HEK293 (cell line): ENCODE data around the gene PLEKHG7.

Experiments
- CTCF ChIA-PET: fragments of 350-600 bp; formaldehyde crosslinking; extraction: SDS; loops from one replicate; lab custom pipeline; 2021; ENCODE audit warnings: antibody characterized with exemption; lab: Yijun Ruan, JAX
- POLR2A ChIA-PET: fragments of 300-600 bp; formaldehyde crosslinking; extraction: SDS; loops from one replicate; lab custom pipeline; 2020; ENCODE audit warnings: antibody characterized with exemption, inconsistent platforms; lab: Yijun Ruan, JAX
- H3K27ac ChIP-seq: fragments of 200-500 bp; sonication (Bioruptor generic); 2 replicates; pipeline ENCODE4 v1.5.1; 2014; ENCODE audit warnings: low read depth, low read length, control low read depth, inconsistent platforms; ENCODE audit errors: extremely low read depth
- H3K36me3 ChIP-seq, 2 experiments: fragments of 200-500 bp in 1 of 2; sonication (Bioruptor generic) in 1 of 2; 1 replicate in 1 of 2; 2 replicates in 1 of 2; pipeline ENCODE4 v1.5.1; 2014 to 2017; ENCODE audit warnings: inconsistent platforms in 2 of 2, low read length in 2 of 2; ENCODE audit not compliant: control insufficient read depth in 2 of 2, insufficient read depth in 1 of 2
- H3K4me1 ChIP-seq: fragments of 200-500 bp; sonication (Bioruptor generic); 2 replicates; pipeline ENCODE4 v1.5.1; 2014; ENCODE audit warnings: mild to moderate bottlenecking, low read length, inconsistent platforms; ENCODE audit not compliant: control insufficient read depth, insufficient read depth
- H3K4me3 ChIP-seq: 2 replicates; pipeline ENCODE4 v1.5.1; 2011; ENCODE audit warnings: low read depth, mild to moderate bottlenecking, control low read depth, low read length, moderate library complexity
- H3K9me3 ChIP-seq: fragments of 200-500 bp; sonication (Bioruptor generic); 2 replicates; pipeline ENCODE4 v1.5.1; 2014; ENCODE audit warnings: low read depth, low read length, inconsistent platforms; ENCODE audit not compliant: control insufficient read depth, insufficient read depth
- GLIS2 ChIP-seq: fragments of 450-650 bp; formaldehyde crosslinking; IDR thresholded peaks from 2 replicates; pipeline ENCODE4 v1.5.1; 2016; ENCODE audit warnings: missing biosample characterization, missing genetic modification characterization
- HOXD13 ChIP-seq: sonication (generic); formaldehyde crosslinking; IDR thresholded peaks from 2 replicates; pipeline ENCODE4 v1.8.0; 2022; ENCODE audit warnings: missing genetic modification reagents, borderline replicate concordance
- PRDM2 ChIP-seq: fragments of 450-650 bp; formaldehyde crosslinking; IDR thresholded peaks from 2 replicates; pipeline ENCODE4 v1.5.1; 2016; ENCODE audit warnings: missing biosample characterization, missing genetic modification characterization, borderline replicate concordance
- REPIN1 ChIP-seq: fragments of 450-650 bp; formaldehyde crosslinking; IDR thresholded peaks from 2 replicates; pipeline ENCODE4 v1.5.1; 2017; ENCODE audit warnings: missing biosample characterization, missing genetic modification characterization, low read depth
- SP7 ChIP-seq: fragments of 450-650 bp; formaldehyde crosslinking; IDR thresholded peaks from 2 replicates; pipeline ENCODE4 v1.5.1; 2016; ENCODE audit warnings: missing biosample characterization, missing genetic modification characterization
- ZBTB6 ChIP-seq: fragments of 450-650 bp; formaldehyde crosslinking; IDR thresholded peaks from 2 replicates; pipeline ENCODE4 v1.5.1; 2017; ENCODE audit warnings: missing biosample characterization, missing genetic modification characterization
- ZNF19 ChIP-seq: fragments of 450-650 bp; formaldehyde crosslinking; IDR thresholded peaks from 2 replicates; pipeline ENCODE4; 2016; ENCODE audit warnings: missing biosample characterization, missing genetic modification characterization, low read depth
- ZNF350 ChIP-seq: fragments of 450-650 bp; formaldehyde crosslinking; IDR thresholded peaks from 2 replicates; pipeline ENCODE4 v1.5.0; 2017; ENCODE audit warnings: missing biosample characterization, mild to moderate bottlenecking, missing genetic modification characterization
- ZNF366 ChIP-seq: fragments of 450-650 bp; formaldehyde crosslinking; conservative IDR thresholded peaks from 2 replicates; pipeline ENCODE4 v1.5.1; 2016; ENCODE audit warnings: missing biosample characterization, missing genetic modification characterization
- ZNF398 ChIP-seq: fragments of 450-650 bp; formaldehyde crosslinking; IDR thresholded peaks from 2 replicates; pipeline ENCODE4 v1.5.1; 2017; ENCODE audit warnings: missing biosample characterization, missing genetic modification characterization
- ZNF549 ChIP-seq: fragments of 450-650 bp; IDR thresholded peaks from 2 replicates; pipeline ENCODE4 v1.5.1; 2018; ENCODE audit warnings: missing biosample characterization, missing genetic modification characterization, mild to moderate bottlenecking, inconsistent platforms, moderate library complexity
- ZNF629 ChIP-seq: fragments of 450-650 bp; formaldehyde crosslinking; IDR thresholded peaks from 2 replicates; pipeline ENCODE4 v1.5.1; 2017; ENCODE audit warnings: missing biosample characterization, missing genetic modification characterization
- ZNF660 ChIP-seq: fragments of 450-650 bp; IDR thresholded peaks from 2 replicates; pipeline ENCODE4 v1.5.1; 2018; ENCODE audit warnings: missing biosample characterization, mild to moderate bottlenecking, missing genetic modification characterization
- TF ChIP-seq, protein P1 (sequence below): fragments of 450-650 bp; formaldehyde crosslinking; conservative IDR thresholded peaks from 2 replicates; pipeline ENCODE4 v1.5.1; 2016; ENCODE audit warnings: low read depth, missing biosample characterization, missing genetic modification characterization
- TF ChIP-seq, protein P2 (sequence below): fragments of 450-650 bp; formaldehyde crosslinking; IDR thresholded peaks from 2 replicates; pipeline ENCODE4 v1.5.1; 2016; ENCODE audit warnings: missing biosample characterization, missing genetic modification characterization
- TF ChIP-seq, protein P3 (sequence below): fragments of 450-650 bp; formaldehyde crosslinking; IDR thresholded peaks from 2 replicates; pipeline ENCODE4 v1.5.1; 2016; ENCODE audit warnings: missing biosample characterization, missing genetic modification characterization

PLEKHG7 gene

DNA sequence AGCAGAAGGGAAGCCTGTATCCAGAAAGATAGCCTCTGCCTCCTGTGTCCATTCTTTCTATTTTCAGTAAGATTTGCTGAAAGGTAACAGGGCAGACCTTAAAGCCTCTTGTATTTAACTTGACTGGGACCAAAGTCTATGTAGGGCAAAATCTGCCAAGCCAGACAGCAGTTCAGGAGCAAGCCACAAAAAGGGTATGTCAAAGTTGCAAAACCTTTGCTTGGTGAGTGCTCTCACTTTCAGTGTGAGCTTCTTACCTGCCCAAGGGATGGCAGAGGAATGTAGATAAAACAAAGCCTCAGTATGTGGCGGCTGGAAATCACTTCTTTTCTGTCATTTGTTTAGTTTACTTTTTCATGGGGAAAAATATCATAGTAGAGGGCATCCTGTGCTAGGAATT is 63.1 kb downstream of the PLEKHG7 start (continued):
- TF ChIP-seq, protein P1, sequence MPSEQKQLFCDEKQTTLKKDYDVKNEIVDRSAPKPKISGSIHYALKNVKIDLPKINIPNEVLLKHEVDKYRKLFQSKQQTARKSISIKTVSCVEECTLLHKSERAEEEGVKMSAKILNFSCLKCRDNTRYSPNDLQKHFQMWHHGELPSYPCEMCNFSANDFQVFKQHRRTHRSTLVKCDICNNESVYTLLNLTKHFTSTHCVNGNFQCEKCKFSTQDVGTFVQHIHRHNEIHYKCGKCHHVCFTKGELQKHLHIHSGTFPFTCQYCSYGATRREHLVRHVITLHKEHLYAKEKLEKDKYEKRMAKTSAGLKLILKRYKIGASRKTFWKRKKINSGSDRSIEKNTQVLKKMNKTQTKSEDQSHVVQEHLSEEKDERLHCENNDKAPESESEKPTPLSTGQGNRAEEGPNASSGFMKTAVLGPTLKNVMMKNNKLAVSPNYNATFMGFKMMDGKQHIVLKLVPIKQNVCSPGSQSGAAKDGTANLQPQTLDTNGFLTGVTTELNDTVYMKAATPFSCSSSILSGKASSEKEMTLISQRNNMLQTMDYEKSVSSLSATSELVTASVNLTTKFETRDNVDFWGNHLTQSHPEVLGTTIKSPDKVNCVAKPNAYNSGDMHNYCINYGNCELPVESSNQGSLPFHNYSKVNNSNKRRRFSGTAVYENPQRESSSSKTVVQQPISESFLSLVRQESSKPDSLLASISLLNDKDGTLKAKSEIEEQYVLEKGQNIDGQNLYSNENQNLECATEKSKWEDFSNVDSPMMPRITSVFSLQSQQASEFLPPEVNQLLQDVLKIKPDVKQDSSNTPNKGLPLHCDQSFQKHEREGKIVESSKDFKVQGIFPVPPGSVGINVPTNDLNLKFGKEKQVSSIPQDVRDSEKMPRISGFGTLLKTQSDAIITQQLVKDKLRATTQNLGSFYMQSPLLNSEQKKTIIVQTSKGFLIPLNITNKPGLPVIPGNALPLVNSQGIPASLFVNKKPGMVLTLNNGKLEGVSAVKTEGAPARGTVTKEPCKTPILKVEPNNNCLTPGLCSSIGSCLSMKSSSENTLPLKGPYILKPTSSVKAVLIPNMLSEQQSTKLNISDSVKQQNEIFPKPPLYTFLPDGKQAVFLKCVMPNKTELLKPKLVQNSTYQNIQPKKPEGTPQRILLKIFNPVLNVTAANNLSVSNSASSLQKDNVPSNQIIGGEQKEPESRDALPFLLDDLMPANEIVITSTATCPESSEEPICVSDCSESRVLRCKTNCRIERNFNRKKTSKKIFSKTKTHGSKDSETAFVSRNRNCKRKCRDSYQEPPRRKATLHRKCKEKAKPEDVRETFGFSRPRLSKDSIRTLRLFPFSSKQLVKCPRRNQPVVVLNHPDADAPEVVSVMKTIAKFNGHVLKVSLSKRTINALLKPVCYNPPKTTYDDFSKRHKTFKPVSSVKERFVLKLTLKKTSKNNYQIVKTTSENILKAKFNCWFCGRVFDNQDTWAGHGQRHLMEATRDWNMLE (tag by site-specific recombination) = no peak
- no peak for TF ChIP-seq ZNF629 (tag by site-specific recombination)
- TF ChIP-seq SP7 (tag by site-specific recombination) = no peak
- TF ChIP-seq ZNF660 (tag by site-specific recombination) = no peak
- TF ChIP-seq REPIN1 (tag by site-specific recombination) = no peak
- no peak for TF ChIP-seq ZNF366 (tag by site-specific recombination)
- TF ChIP-seq ZNF350 (tag by site-specific recombination) = no peak
- TF ChIP-seq ZBTB6 = no peak
- TF ChIP-seq, all 188 proteins: peak for 0

DNA sequence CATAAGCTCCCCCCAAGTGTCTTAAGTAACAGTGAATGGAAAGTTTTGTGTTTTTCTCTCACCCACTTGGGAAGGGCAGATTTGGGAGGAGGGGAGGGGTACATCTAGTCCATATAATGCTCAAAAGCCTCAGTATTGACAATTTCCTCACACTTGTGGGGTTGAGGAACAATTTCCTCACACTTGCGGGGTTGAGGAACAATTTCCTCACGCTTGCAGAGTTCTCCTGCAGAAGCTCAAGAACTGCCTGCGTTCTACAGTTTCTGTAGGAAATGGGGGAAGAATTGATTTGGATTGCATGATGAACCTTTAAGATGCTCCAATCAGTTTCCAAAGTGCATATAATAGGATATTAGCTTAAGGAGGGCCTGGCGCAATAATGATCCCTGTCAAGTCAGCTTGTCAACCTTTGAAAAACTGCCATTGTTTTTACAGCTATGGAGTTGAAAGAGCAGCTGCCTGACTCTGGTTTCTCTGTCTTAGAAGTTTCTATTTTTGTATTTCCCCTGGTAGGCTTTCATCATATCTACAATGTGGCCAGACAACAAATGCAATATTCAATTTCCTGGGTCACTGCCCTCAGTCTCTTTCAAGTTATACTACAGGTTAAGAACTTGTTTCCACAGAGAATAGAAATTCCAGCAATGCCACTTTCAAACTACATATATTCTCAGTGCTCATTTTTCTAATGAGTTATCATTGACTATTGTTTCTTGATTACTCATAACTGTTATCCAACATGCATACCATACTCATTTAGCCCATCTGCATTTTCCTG is 66.5 kb downstream of the PLEKHG7 start:
- POLR2A ChIA-PET = no interaction called here

GRCh38 chr12:92771001-92771400 is 68.2 kb downstream of the PLEKHG7 start:
- no peak overlapping the region for H3K4me3 ChIP-seq
- no peaks in the 10 kb centered on the region for H3K9me3 ChIP-seq
- peaks cover 3% of the 10 kb centered on the region in 2 experiments; a peak in 2 of 3 replicates for H3K36me3 ChIP-seq
- H3K27ac ChIP-seq = no peak overlapping the region
- ChIA-PET POLR2A (no interaction called here), CTCF (interaction anchor here (0.6 to 0.7 kb wide), 4 partner anchors 216 to 647 kb away, joined by 3 to 7 read pairs (median 6); no protein-coding TSS in a partner anchor)
- no peaks in the 10 kb centered on the region for H3K4me1 ChIP-seq
- TF ChIP-seq PRDM2 (tag by site-specific recombination) (no peak), ZNF398 (tag by site-specific recombination) (no peak)
- TF ChIP-seq, protein P2, sequence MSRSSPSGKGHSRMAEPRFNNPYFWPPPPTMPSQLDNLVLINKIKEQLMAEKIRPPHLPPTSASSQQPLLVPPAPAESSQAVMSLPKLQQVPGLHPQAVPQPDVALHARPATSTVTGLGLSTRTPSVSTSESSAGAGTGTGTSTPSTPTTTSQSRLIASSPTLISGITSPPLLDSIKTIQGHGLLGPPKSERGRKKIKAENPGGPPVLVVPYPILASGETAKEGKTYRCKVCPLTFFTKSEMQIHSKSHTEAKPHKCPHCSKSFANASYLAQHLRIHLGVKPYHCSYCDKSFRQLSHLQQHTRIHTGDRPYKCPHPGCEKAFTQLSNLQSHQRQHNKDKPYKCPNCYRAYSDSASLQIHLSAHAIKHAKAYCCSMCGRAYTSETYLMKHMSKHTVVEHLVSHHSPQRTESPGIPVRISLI = no peak

More for the DNA sequence above, 66.5 kb downstream of the PLEKHG7 start:
- H3K4me3 ChIP-seq = no peak overlapping the region
- no peaks in the 10 kb centered on the region for H3K4me1 ChIP-seq
- TF ChIP-seq GLIS2 (tag by site-specific recombination) (no peak), HOXD13 (CRISPR knock-in tag) (no peak), ZNF19 (tag by site-specific recombination) (no peak), ZNF549 (no peak)
- TF ChIP-seq, protein P3, sequence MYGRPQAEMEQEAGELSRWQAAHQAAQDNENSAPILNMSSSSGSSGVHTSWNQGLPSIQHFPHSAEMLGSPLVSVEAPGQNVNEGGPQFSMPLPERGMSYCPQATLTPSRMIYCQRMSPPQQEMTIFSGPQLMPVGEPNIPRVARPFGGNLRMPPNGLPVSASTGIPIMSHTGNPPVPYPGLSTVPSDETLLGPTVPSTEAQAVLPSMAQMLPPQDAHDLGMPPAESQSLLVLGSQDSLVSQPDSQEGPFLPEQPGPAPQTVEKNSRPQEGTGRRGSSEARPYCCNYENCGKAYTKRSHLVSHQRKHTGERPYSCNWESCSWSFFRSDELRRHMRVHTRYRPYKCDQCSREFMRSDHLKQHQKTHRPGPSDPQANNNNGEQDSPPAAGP = no peak
- TF ChIP-seq, all 188 proteins: peak for 0
- no peaks in the 10 kb centered on the region for H3K36me3 ChIP-seq
- no peaks in the 10 kb centered on the region for H3K9me3 ChIP-seq
- no peak overlapping the region for H3K27ac ChIP-seq
- CTCF ChIA-PET = interaction anchor here (0.7 to 1.1 kb wide), 3 partner anchors 12 to 165 kb away, joined by 3 to 4 read pairs (median 3); no protein-coding TSS in a partner anchor
